Measurements from ENCODE around the gene CLDN20. TPM values are rescaled to one million over a fixed set of nuclear protein-coding genes. Genes with fewer than 3 reads are reported as not detected.

Gene CLDN20
- polyA plus RNA-seq, 2 donors = not detected

GRCh38 chr6:155324993-155325392, 61.2 kb downstream of the CLDN20 start:
- no peak overlapping the region for H3K4me3 ChIP-seq (ENCODE audit: low read depth in 1 of 2, low read length in 2 of 2)
- H3K27ac ChIP-seq (ENCODE audit: low read depth in 2 of 2, low read length in 1 of 2) = no peak overlapping the region
- no peaks in the 10 kb centered on the region for H3K9me3 ChIP-seq (ENCODE audit: control insufficient read depth in 2 of 2, insufficient read depth in 1 of 2, low read depth in 1 of 2, low read length in 1 of 2)
- H3K4me1 ChIP-seq (ENCODE audit: control insufficient read depth in 2 of 2, insufficient read depth in 2 of 2, low read length in 1 of 2) = no peaks in the 10 kb centered on the region
- no peaks in the 10 kb centered on the region for H3K27me3 ChIP-seq (ENCODE audit: control insufficient read depth in 1 of 2, insufficient read depth in 2 of 2, low read length in 2 of 2)
- no peaks in the 10 kb centered on the region for H3K36me3 ChIP-seq (ENCODE audit: control insufficient read depth in 2 of 2, insufficient read depth in 2 of 2, low read length in 1 of 2)

- Histone ChIP-seq H3K9me3 (ENCODE audit: control insufficient read depth in 2 of 2, insufficient read depth in 1 of 2, low read depth in 1 of 2, low read length in 1 of 2) (no peaks in the 10 kb centered on the region), H3K4me1 (ENCODE audit: control insufficient read depth in 2 of 2, insufficient read depth in 2 of 2, low read length in 1 of 2) (no peaks in the 10 kb centered on the region), H3K27me3 (ENCODE audit: control insufficient read depth in 1 of 2, insufficient read depth in 2 of 2, low read length in 2 of 2) (no peaks in the 10 kb centered on the region), H3K36me3 (ENCODE audit: control insufficient read depth in 2 of 2, insufficient read depth in 2 of 2, low read length in 1 of 2) (no peaks in the 10 kb centered on the region), H3K4me3 (ENCODE audit: low read depth in 1 of 2, low read length in 2 of 2) (no peak overlapping the region), H3K27ac (ENCODE audit: low read depth in 2 of 2, low read length in 1 of 2) (no peak overlapping the region)
- WGBS, 2 donors = 67 to 72% methylated on average over 6 of the region's 6 CpGs
Measured at GRCh38 chr6:155325700-155326516, 62.1 kb downstream of the CLDN20 start.

Other genes with a start within 250 kb of the CLDN20 start
- gene TFB1M, start 50.5 kb downstream of the CLDN20 start, polyA plus RNA-seq = 10 to 100 TPM; 10.6 to 13.3 TPM
- gene NOX3, start 191.8 kb downstream of the CLDN20 start, polyA plus RNA-seq = not detected

All from esophagus (tissue), 2 donors.